BJ (cell line): ENCODE data around the gene TSPAN18. TPM values are rescaled to one million over a fixed set of nuclear protein-coding genes. Genes with fewer than 3 reads are reported as not detected.

ENCODE experiments used
- CTCF ChIA-PET: fragments of 350-600 bp; formaldehyde crosslinking; extraction: SDS; loops from one replicate; lab custom pipeline; 2021; ENCODE audit warnings: antibody characterized with exemption, inconsistent platforms; lab: Yijun Ruan, JAX
- POLR2A ChIA-PET: fragments of 300-600 bp; sonication (Branson Sonifier 250); formaldehyde crosslinking; extraction: SDS; loops from one replicate; lab custom pipeline; 2021; ENCODE audit warnings: antibody characterized with exemption; lab: Charles Lee
- DNase-seq: peaks from one replicate; pipeline ENCODE4 v3.0.0-alpha.2; 2011; ENCODE audit warnings: low read depth
- H3K27me3 ChIP-seq: 2 replicates; pipeline ENCODE4 v1.6.0; 2011; ENCODE audit warnings: low read length; ENCODE audit not compliant: control insufficient read depth, insufficient read depth
- H3K36me3 ChIP-seq: 2 replicates; pipeline ENCODE4 v1.5.1; 2011; ENCODE audit warnings: low read length; ENCODE audit not compliant: control insufficient read depth, insufficient read depth
- H3K4me3 ChIP-seq: 2 replicates; pipeline ENCODE4 v1.5.1; 2011; ENCODE audit warnings: low read depth, mild to moderate bottlenecking, control low read depth, low read length
- polyA plus RNA-seq: library from polyadenylated mRNA; depleted of rRNA; stranded (reverse); fragments of >200 nt; gene quantifications from 2 replicates; pipeline ENCODE4 v1.2.3, GENCODE V29; 2011
- TF ChIP-seq, protein P1 (sequence below): IDR thresholded peaks from 2 replicates; pipeline ENCODE4 v1.5.1; 2011; ENCODE audit warnings: low read depth, mild to moderate bottlenecking, control low read depth, inconsistent platforms, low read length, moderate library complexity; ENCODE audit not compliant: insufficient read depth

Gene TSPAN18
- polyA plus RNA-seq, 1 experiment: 0.55 TPM

DNA sequence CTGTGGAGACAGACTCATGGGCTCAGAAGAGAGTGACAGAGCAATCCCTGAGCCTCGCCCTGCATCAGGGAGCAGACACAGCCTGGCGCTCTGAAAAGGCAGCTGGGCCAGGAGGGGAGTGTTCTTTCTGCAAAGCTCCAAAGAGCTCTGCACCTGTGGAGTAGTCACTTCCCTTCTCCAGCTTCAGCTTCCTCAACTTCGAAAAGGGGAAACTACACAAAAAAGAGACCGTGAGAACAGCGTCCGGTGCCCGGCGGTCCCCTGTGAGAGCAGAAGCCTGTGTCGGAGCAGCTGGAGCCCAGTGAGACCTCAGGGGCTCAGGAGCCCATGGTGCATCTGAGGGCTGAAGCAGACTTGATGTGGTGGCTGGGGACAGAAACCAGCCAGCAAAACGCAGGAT lies 188.9 kb downstream of the TSPAN18 start:
- TF ChIP-seq, protein P1, sequence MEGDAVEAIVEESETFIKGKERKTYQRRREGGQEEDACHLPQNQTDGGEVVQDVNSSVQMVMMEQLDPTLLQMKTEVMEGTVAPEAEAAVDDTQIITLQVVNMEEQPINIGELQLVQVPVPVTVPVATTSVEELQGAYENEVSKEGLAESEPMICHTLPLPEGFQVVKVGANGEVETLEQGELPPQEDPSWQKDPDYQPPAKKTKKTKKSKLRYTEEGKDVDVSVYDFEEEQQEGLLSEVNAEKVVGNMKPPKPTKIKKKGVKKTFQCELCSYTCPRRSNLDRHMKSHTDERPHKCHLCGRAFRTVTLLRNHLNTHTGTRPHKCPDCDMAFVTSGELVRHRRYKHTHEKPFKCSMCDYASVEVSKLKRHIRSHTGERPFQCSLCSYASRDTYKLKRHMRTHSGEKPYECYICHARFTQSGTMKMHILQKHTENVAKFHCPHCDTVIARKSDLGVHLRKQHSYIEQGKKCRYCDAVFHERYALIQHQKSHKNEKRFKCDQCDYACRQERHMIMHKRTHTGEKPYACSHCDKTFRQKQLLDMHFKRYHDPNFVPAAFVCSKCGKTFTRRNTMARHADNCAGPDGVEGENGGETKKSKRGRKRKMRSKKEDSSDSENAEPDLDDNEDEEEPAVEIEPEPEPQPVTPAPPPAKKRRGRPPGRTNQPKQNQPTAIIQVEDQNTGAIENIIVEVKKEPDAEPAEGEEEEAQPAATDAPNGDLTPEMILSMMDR: no peak
- POLR2A ChIA-PET: no interaction called here
- H3K4me3 ChIP-seq: no peak overlapping the region
- CTCF ChIA-PET: interaction anchor here (0.7 to 12.6 kb wide), 3 partner anchors 187 to 292 kb away, joined by 3 to 188 read pairs (median 3); no protein-coding TSS in a partner anchor
- DNase-seq: no peak
- peaks cover 4% of the 10 kb centered on the region for H3K27me3 ChIP-seq
- H3K36me3 ChIP-seq: no peaks in the 10 kb centered on the region

DNA sequence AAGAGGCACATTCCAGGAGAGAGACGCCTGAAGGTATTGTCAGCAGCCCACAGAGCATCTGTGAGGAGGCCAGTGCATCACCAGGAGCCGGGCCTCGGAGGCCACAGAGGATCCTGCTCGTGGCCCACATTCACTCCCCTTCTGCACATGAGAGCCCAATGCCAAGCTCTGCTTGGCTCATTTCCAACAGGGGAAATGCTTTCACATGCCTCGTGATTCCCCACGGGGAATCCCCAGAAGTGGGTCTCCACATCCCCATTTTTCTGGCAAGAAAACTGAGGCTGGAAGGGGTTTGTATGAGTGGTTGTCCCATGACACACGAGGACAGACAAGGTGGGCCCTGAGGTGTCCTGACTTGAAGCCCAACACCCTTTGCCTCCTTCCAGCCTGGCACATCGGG lies 189.6 kb downstream of the TSPAN18 start:
- POLR2A ChIA-PET: no interaction called here
- CTCF ChIA-PET: interaction anchor here (0.7 to 12.6 kb wide), 3 partner anchors 11 to 293 kb away, joined by 3 to 188 read pairs (median 25); no protein-coding TSS in a partner anchor

DNA sequence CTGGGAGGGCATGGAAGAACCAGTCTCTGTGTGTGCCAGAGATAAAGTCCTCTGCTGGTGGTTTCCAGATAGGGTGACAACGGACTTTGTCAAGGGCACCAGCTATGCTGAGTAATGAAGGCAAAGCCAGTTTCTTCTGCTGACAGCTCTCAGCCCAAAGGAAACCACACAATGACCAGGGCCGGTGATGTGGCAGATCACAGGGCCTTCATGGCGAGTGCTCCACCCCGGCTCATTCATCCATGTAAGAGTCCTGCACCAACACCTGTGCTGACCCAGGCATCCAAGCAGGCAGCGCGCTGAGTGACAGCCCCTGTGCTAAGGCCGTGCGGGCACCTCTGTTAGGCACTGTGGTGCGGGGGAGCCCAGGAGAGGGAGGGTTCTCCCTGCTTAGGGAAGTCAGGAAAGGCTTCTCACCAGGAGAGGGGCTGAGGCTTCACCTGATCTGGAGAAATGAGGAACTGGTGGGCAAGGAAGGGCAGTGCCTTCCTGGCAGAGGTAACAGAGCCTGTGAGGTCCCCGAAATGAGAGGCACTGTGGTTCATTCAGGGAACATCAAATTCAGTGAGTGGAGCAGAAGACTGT lies 190.1 kb downstream of the TSPAN18 start:
- TF ChIP-seq, protein P1: no peak
- DNase-seq: no peak
- Histone ChIP-seq H3K4me3 (no peak overlapping the region), H3K27me3 (peaks cover 4% of the 10 kb centered on the region), H3K36me3 (no peaks in the 10 kb centered on the region)
- ChIA-PET CTCF (interaction anchor here (1.1 to 12.6 kb wide), 3 partner anchors 10 to 294 kb away, joined by 3 to 188 read pairs (median 25); no protein-coding TSS in a partner anchor), POLR2A (no interaction called here)

More for the DNA sequence above, 189.6 kb downstream of the TSPAN18 start:
- DNase-seq: no peak
- Histone ChIP-seq H3K4me3 (no peak overlapping the region), H3K36me3 (no peaks in the 10 kb centered on the region), H3K27me3 (peaks cover 4% of the 10 kb centered on the region)
- TF ChIP-seq, protein P1: no peak

DNA sequence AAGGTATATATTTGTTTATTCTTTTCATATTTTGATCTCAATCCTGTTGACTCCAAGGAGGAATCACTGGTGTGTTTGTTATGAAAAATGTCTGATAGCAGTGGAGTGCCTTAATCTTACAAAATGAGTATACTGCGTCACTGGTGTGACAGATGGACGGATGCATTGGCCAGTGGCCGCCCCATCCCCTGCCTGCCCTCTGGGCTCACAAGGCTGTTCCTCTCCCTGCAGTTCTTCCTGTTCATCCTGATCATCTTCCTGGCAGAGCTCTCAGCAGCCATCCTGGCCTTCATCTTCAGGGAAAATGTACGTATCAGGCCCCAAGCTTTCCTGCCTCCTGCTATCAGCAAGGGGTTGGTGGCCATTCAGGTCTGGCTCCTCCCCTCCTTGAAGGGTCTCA lies 191.0 kb downstream of the TSPAN18 start:
- ChIA-PET CTCF (interaction anchor here (1.1 to 6.9 kb wide), 3 partner anchors 9 to 186 kb away, joined by 3 to 47 read pairs (median 25); no protein-coding TSS in a partner anchor), POLR2A (no interaction called here)
- no peak for DNase-seq
- Histone ChIP-seq H3K36me3 (no peaks in the 10 kb centered on the region), H3K27me3 (peaks cover 4% of the 10 kb centered on the region), H3K4me3 (no peak overlapping the region)
- TF ChIP-seq, protein P1: no peak

DNA sequence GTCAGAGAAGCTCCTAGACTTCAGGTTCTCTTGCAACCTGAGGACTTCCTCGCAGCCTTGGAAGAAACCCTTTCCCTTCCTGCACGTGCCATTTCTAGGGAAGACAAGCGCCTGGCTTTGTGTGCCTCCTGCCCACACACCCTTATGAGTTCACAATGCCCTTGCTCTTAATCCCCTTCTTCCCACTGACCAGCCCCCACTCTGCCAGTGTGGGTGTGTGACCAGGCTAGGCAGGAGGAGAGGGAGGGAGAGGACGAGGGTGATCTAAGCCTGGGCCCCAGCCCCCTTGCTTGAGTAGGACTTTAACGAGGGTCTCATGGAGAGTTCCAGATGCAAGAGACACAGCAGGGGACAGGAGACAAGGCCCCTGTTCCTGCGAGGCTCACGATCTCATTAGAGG lies 193.7 kb downstream of the TSPAN18 start:
- TF ChIP-seq, protein P1: no peak
- Histone ChIP-seq H3K36me3 (no peaks in the 10 kb centered on the region), H3K4me3 (no peak overlapping the region), H3K27me3 (peaks cover 3% of the 10 kb centered on the region)
- DNase-seq: no peak
- CTCF ChIA-PET: interaction anchor here (0.9 to 6.9 kb wide), 4 partner anchors 10 to 303 kb away, joined by 3 to 47 read pairs (median 7); no protein-coding TSS in a partner anchor
- POLR2A ChIA-PET: no interaction called here
